Measurements from ENCODE around the gene STK38.

DNA sequence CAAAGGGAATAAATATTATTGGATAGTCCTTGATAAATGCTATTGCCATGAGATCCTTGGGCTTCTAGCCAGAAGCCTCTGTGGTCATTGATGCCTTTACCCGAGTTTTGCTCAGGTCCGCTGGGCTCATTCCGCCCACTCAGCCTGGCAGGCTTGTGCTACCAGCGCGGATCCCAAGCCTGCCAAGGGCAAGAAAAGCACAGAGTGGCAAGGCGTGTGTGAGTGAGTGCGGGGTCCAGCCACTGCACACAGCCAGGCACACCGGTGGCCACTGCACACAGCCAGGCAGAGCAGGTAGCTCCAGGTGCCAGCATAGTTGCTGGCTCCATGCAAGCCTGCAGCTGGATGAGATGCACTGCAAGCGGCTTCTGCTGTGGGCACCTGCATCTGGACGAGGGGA, 38.7 kb downstream of the STK38 start:
- TF ChIP-seq, protein P1, sequence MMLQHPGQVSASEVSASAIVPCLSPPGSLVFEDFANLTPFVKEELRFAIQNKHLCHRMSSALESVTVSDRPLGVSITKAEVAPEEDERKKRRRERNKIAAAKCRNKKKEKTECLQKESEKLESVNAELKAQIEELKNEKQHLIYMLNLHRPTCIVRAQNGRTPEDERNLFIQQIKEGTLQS (IDR thresholded peaks at IDR 0.05) = no peak
- TF ChIP-seq, protein P2, sequence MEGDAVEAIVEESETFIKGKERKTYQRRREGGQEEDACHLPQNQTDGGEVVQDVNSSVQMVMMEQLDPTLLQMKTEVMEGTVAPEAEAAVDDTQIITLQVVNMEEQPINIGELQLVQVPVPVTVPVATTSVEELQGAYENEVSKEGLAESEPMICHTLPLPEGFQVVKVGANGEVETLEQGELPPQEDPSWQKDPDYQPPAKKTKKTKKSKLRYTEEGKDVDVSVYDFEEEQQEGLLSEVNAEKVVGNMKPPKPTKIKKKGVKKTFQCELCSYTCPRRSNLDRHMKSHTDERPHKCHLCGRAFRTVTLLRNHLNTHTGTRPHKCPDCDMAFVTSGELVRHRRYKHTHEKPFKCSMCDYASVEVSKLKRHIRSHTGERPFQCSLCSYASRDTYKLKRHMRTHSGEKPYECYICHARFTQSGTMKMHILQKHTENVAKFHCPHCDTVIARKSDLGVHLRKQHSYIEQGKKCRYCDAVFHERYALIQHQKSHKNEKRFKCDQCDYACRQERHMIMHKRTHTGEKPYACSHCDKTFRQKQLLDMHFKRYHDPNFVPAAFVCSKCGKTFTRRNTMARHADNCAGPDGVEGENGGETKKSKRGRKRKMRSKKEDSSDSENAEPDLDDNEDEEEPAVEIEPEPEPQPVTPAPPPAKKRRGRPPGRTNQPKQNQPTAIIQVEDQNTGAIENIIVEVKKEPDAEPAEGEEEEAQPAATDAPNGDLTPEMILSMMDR (IDR thresholded peaks at IDR 0.05 in 2 of 3, conservative IDR thresholded peaks at IDR 0.05 in 1 of 3; ENCODE audit: borderline replicate concordance in 1 of 3, insufficient read depth in 1 of 3, low read depth in 2 of 3, low read length in 2 of 3) = no peak
- TF ChIP-seq CEBPB (IDR thresholded peaks at IDR 0.05; ENCODE audit: low read depth) (no peak), EZH2 (IDR thresholded peaks at IDR 0.05) (no peak), JUND (IDR thresholded peaks at IDR 0.05) (no peak), ELF1 (IDR thresholded peaks at IDR 0.05; ENCODE audit: borderline replicate concordance, low read depth) (no peak), EZH2phosphoT487 (IDR thresholded peaks at IDR 0.05; ENCODE audit: borderline replicate concordance) (no peak), ZNF274 (IDR thresholded peaks at IDR 0.05; ENCODE audit: low read depth, low read length) (no peak), ZFX (IDR thresholded peaks at IDR 0.05) (no peak), EGR1 (IDR thresholded peaks at IDR 0.05; ENCODE audit: low read depth) (no peak), RAD21 (IDR thresholded peaks at IDR 0.05; ENCODE audit: low read depth) (no peak)
- TF ChIP-seq, protein P3, sequence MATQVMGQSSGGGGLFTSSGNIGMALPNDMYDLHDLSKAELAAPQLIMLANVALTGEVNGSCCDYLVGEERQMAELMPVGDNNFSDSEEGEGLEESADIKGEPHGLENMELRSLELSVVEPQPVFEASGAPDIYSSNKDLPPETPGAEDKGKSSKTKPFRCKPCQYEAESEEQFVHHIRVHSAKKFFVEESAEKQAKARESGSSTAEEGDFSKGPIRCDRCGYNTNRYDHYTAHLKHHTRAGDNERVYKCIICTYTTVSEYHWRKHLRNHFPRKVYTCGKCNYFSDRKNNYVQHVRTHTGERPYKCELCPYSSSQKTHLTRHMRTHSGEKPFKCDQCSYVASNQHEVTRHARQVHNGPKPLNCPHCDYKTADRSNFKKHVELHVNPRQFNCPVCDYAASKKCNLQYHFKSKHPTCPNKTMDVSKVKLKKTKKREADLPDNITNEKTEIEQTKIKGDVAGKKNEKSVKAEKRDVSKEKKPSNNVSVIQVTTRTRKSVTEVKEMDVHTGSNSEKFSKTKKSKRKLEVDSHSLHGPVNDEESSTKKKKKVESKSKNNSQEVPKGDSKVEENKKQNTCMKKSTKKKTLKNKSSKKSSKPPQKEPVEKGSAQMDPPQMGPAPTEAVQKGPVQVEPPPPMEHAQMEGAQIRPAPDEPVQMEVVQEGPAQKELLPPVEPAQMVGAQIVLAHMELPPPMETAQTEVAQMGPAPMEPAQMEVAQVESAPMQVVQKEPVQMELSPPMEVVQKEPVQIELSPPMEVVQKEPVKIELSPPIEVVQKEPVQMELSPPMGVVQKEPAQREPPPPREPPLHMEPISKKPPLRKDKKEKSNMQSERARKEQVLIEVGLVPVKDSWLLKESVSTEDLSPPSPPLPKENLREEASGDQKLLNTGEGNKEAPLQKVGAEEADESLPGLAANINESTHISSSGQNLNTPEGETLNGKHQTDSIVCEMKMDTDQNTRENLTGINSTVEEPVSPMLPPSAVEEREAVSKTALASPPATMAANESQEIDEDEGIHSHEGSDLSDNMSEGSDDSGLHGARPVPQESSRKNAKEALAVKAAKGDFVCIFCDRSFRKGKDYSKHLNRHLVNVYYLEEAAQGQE (IDR thresholded peaks at IDR 0.05; ENCODE audit: low read depth) = no peak
- TF ChIP-seq, protein P4, sequence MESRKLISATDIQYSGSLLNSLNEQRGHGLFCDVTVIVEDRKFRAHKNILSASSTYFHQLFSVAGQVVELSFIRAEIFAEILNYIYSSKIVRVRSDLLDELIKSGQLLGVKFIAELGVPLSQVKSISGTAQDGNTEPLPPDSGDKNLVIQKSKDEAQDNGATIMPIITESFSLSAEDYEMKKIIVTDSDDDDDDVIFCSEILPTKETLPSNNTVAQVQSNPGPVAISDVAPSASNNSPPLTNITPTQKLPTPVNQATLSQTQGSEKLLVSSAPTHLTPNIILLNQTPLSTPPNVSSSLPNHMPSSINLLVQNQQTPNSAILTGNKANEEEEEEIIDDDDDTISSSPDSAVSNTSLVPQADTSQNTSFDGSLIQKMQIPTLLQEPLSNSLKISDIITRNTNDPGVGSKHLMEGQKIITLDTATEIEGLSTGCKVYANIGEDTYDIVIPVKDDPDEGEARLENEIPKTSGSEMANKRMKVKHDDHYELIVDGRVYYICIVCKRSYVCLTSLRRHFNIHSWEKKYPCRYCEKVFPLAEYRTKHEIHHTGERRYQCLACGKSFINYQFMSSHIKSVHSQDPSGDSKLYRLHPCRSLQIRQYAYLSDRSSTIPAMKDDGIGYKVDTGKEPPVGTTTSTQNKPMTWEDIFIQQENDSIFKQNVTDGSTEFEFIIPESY (IDR thresholded peaks at IDR 0.05; ENCODE audit: extremely low read depth, insufficient replicate concordance, low read length) = no peak

Measured in HCT116 (cell line).